ENCODE data around the gene CIC.

CIC gene

GRCh38 chr19:42278452-42279154, 9.6 kb downstream of the CIC start:
- DNase-seq, result no peak

GRCh38 chr19:42279155-42279901, 10.3 kb downstream of the CIC start:
- DNase-seq, result peak in 1 of 2 donors; percentile 47

- DNase-seq, result peak; percentile 94
Observed at GRCh38 chr19:42279902-42280814, 11.1 kb downstream of the CIC start.

GRCh38 chr19:42280815-42281145, 11.7 kb downstream of the CIC start:
- DNase-seq, result peak in 1 of 2 donors; percentile 69

- peak; percentile 67 to 78 for DNase-seq
Observed at GRCh38 chr19:42281146-42281826, 12.2 kb downstream of the CIC start.

- peak in 1 of 2 donors; percentile 52 for DNase-seq
Observed at GRCh38 chr19:42281827-42282762, 13.0 kb downstream of the CIC start.

- no peak for DNase-seq
Observed at GRCh38 chr19:42282819-42283187, 13.8 kb downstream of the CIC start.

- peak; percentile 89 to 97 for DNase-seq
Observed at GRCh38 chr19:42283188-42284065, 14.4 kb downstream of the CIC start.

- peak; percentile 71 to 82 for DNase-seq
Observed at GRCh38 chr19:42284066-42284501, 15.0 kb downstream of the CIC start.

- no peak for DNase-seq
Observed at GRCh38 chr19:42284591-42285341, 15.7 kb downstream of the CIC start.

GRCh38 chr19:42285541-42285941, 16.5 kb downstream of the CIC start:
- DNase-seq, result no peak

- DNase-seq, result no peak
Observed at GRCh38 chr19:42285988-42286348, 16.9 kb downstream of the CIC start.

- DNase-seq, result no peak
Observed at GRCh38 chr19:42286349-42287016, 17.4 kb downstream of the CIC start.

- no peak for DNase-seq
Observed at GRCh38 chr19:42287017-42287826, 18.2 kb downstream of the CIC start.

GRCh38 chr19:42287827-42288107, 18.7 kb downstream of the CIC start:
- DNase-seq, result no peak

- DNase-seq, result no peak
Observed at GRCh38 chr19:42288387-42288786, 19.3 kb downstream of the CIC start.

GRCh38 chr19:42288881-42289555, 20.0 kb downstream of the CIC start:
- DNase-seq, result no peak

GRCh38 chr19:42289556-42290041, 20.5 kb downstream of the CIC start:
- DNase-seq, result no peak
